T-helper 2 cell treated with Interferon-gamma antibody and Interleukin-4, amounts not matched to agents 5 μg/mL and 100 μg/mL, for 36 hours (primary cell): Measurements from ENCODE around the gene RAD51C.
"Not testable (repeated sequence)": the region's sequence is repeated elsewhere in the genome, so short reads cannot be mapped to it uniquely, and the experiment has no call there.

Source experiments
- DNase-seq: peaks from one replicate; pipeline ENCODE4 v3.0.0; 2021; ENCODE audit warnings: low spot score
- H3K27ac Mint-ChIP-seq: one replicate; pipeline ENCODE4 v1.8.0; 2021; ENCODE audit warnings: mild to moderate bottlenecking, mixed read lengths
- H3K27me3 Mint-ChIP-seq: one replicate; pipeline ENCODE4 v1.8.0; 2021; ENCODE audit warnings: low read depth, mixed read lengths
- H3K36me3 Mint-ChIP-seq: one replicate; pipeline ENCODE4 v1.8.0; 2021; ENCODE audit warnings: low read depth, mixed read lengths
- H3K4me1 Mint-ChIP-seq: one replicate; pipeline ENCODE4 v1.8.0; 2021; ENCODE audit warnings: low read depth, mixed read lengths
- H3K4me3 Mint-ChIP-seq: one replicate; pipeline ENCODE4 v1.8.0; 2022; ENCODE audit warnings: mild to moderate bottlenecking, moderate library complexity, mixed read lengths
- H3K9me3 Mint-ChIP-seq: one replicate; pipeline ENCODE4 v1.8.0; 2021; ENCODE audit warnings: mixed read lengths

The RAD51C gene

GRCh38 chr17:58734040-58734439 is 41.6 kb downstream of the RAD51C start:
- Mint-ChIP-seq H3K4me1 (no peaks in the 10 kb centered on the region), H3K27me3 (no peaks in the 10 kb centered on the region), H3K36me3 (peaks cover 6% of the 10 kb centered on the region), H3K27ac (no peak overlapping the region), H3K4me3 (no peak overlapping the region), H3K9me3 (no peaks in the 10 kb centered on the region)
- no peak for DNase-seq

- Mint-ChIP-seq H3K27me3 (no peaks in the 10 kb centered on the region), H3K4me3 (no peak overlapping the region), H3K36me3 (peaks cover 5% of the 10 kb centered on the region), H3K4me1 (no peaks in the 10 kb centered on the region), H3K27ac (no peak overlapping the region), H3K9me3 (no peaks in the 10 kb centered on the region)
- DNase-seq: no peak
These were observed 42.4 kb downstream of the RAD51C start for GRCh38 chr17:58734811-58735210.

GRCh38 chr17:58741121-58741625 is 48.8 kb downstream of the RAD51C start:
- no peaks in the 10 kb centered on the region for H3K9me3 Mint-ChIP-seq
- DNase-seq: no peak

GRCh38 chr17:58747674-58748073 is 55.3 kb downstream of the RAD51C start:
- DNase-seq: no peak
- no peaks in the 10 kb centered on the region for H3K4me1 Mint-ChIP-seq
- no peaks in the 10 kb centered on the region for H3K9me3 Mint-ChIP-seq
- no peaks in the 10 kb centered on the region for H3K36me3 Mint-ChIP-seq
- H3K27me3 Mint-ChIP-seq: peaks cover 7% of the 10 kb centered on the region
- H3K27ac Mint-ChIP-seq: no peak overlapping the region
- H3K4me3 Mint-ChIP-seq: no peak overlapping the region

More at GRCh38 chr17:58741121-58741625, 48.8 kb downstream of the RAD51C start:
- no peaks in the 10 kb centered on the region for H3K27me3 Mint-ChIP-seq
- no peak overlapping the region for H3K27ac Mint-ChIP-seq
- H3K36me3 Mint-ChIP-seq: no peaks in the 10 kb centered on the region
- no peak overlapping the region for H3K4me3 Mint-ChIP-seq
- no peaks in the 10 kb centered on the region for H3K4me1 Mint-ChIP-seq

GRCh38 chr17:58749627-58750026 is 57.2 kb downstream of the RAD51C start:
- H3K9me3 Mint-ChIP-seq, H3K36me3 Mint-ChIP-seq, H3K27ac Mint-ChIP-seq, H3K4me3 Mint-ChIP-seq, DNase-seq, H3K4me1 Mint-ChIP-seq: not testable (repeated sequence)
- peaks cover 23% of the 10 kb centered on the region for H3K27me3 Mint-ChIP-seq

GRCh38 chr17:58753026-58753425 is 60.6 kb downstream of the RAD51C start:
- peaks cover 47% of the 10 kb centered on the region for H3K27me3 Mint-ChIP-seq

GRCh38 chr17:58755269-58755576 is 62.8 kb downstream of the RAD51C start:
- H3K27me3 Mint-ChIP-seq: peaks cover 63% of the 10 kb centered on the region
- H3K27ac Mint-ChIP-seq: no peak overlapping the region
- peaks cover 8% of the 10 kb centered on the region for H3K4me1 Mint-ChIP-seq
- H3K9me3 Mint-ChIP-seq: no peaks in the 10 kb centered on the region
- no peaks in the 10 kb centered on the region for H3K36me3 Mint-ChIP-seq
- no peak for DNase-seq
- H3K4me3 Mint-ChIP-seq: peak overlapping the region; percentile 81

More at GRCh38 chr17:58753026-58753425, 60.6 kb downstream of the RAD51C start:
- Mint-ChIP-seq H3K9me3 (no peaks in the 10 kb centered on the region), H3K36me3 (no peaks in the 10 kb centered on the region), H3K4me1 (peaks cover 8% of the 10 kb centered on the region), H3K27ac (no peak overlapping the region), H3K4me3 (no peak overlapping the region)
- no peak for DNase-seq

DNA sequence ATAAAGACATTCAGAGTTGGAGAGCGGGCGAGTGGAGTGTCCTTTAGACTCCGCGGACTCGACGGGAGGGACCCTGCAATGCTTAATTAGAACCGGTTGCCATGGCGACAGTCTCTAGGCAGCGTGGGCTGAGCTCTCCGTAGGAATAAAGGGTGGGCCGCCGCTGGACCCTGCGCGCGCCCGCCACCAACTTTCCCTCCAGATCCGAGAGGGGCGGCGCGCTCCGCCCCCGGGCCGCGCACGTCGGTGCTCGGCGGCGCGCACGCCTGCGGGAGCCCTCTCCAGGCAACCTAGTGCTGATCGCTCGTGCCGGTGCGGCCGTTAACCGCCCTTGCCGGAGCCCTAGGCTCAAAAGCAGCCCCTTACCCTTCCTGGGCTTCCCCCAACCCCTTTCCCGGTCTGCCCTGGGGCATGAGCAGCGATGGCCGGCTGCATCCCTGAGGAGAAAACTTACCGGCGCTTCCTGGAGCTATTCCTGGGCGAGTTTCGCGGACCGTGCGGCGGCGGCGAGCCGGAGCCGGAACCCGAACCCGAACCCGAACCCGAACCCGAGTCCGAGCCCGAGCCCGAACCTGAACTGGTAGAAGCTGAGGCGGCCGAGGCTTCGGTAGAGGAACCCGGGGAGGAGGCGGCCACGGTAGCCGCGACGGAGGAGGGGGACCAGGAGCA is 63.3 kb downstream of the RAD51C start, which contains the start of gene PPM1E:
PPM1E (plus strand) TSS at position 278 of the 669 bp plus-strand sequence.
- H3K27me3 Mint-ChIP-seq: peaks cover 67% of the 10 kb centered on the region
- H3K4me3 Mint-ChIP-seq: peak within 1 kb of the TSS; percentile 93
- DNase-seq: peak; percentile 45
- peaks cover 8% of the 10 kb centered on the region for H3K4me1 Mint-ChIP-seq
- H3K36me3 Mint-ChIP-seq: no peaks in the 10 kb centered on the region
- no peak within 1 kb of the TSS for H3K27ac Mint-ChIP-seq
- no peaks in the 10 kb centered on the region for H3K9me3 Mint-ChIP-seq

GRCh38 chr17:58756246-58757161 is 64.1 kb downstream of the RAD51C start:
- H3K27ac Mint-ChIP-seq: no peak overlapping the region
- H3K27me3 Mint-ChIP-seq: peaks cover 65% of the 10 kb centered on the region
- H3K36me3 Mint-ChIP-seq: no peaks in the 10 kb centered on the region
- no peak for DNase-seq
- no peaks in the 10 kb centered on the region for H3K9me3 Mint-ChIP-seq
- peaks cover 8% of the 10 kb centered on the region for H3K4me1 Mint-ChIP-seq
- peak overlapping the region; percentile 93 for H3K4me3 Mint-ChIP-seq

- Mint-ChIP-seq H3K36me3 (no peaks in the 10 kb centered on the region), H3K27me3 (peaks cover 66% of the 10 kb centered on the region), H3K27ac (no peak overlapping the region), H3K9me3 (no peaks in the 10 kb centered on the region), H3K4me3 (peak overlapping the region; percentile 93), H3K4me1 (peaks cover 8% of the 10 kb centered on the region)
- DNase-seq: no peak
These were observed 64.8 kb downstream of the RAD51C start for GRCh38 chr17:58757162-58757613.

DNA sequence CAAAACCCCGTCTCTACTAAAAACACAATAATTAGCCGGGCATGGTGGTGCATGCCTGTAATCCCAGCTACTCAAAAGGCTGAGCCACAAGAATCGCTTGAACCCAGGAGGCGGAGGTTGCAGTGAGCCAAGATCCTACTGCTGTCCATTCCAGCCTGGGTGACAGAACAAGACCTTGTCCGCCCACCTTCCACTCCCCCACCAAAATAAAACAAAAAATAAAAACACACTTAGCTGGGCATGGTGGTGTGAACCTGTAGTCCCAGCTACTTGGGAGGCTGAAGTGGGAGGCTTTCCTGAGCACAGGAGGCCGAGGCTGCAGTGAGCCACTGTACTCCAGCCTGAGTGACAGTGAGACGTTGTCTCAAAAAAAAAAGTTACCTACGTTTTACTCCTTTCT is 66.5 kb downstream of the RAD51C start:
- no peak overlapping the region for H3K27ac Mint-ChIP-seq
- no peak overlapping the region for H3K4me3 Mint-ChIP-seq
- peaks cover 8% of the 10 kb centered on the region for H3K4me1 Mint-ChIP-seq
- no peaks in the 10 kb centered on the region for H3K9me3 Mint-ChIP-seq
- H3K27me3 Mint-ChIP-seq: peaks cover 56% of the 10 kb centered on the region
- no peaks in the 10 kb centered on the region for H3K36me3 Mint-ChIP-seq
- DNase-seq: no peak

DNA sequence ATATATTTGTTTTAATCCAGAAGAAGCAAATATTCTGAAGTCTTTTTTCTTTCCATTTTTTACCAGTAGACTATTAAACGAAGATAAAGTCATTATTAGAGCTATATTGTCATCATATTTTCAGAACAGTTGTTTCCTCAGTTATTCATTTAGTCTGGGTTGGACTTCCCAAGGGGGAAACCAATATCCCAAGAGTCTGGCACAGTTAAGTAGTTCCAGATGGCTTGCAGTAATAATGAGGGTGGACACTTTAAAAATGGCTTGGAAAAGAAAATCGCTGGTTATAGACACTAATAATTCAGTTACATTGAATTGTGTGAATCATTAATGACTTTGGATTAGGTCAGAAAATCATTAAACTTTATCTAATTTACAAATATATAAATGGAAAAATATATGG is 67.1 kb downstream of the RAD51C start:
- no peak overlapping the region for H3K27ac Mint-ChIP-seq
- no peak for DNase-seq
- peaks cover 8% of the 10 kb centered on the region for H3K4me1 Mint-ChIP-seq
- H3K36me3 Mint-ChIP-seq: no peaks in the 10 kb centered on the region
- H3K4me3 Mint-ChIP-seq: no peak overlapping the region
- peaks cover 54% of the 10 kb centered on the region for H3K27me3 Mint-ChIP-seq
- no peaks in the 10 kb centered on the region for H3K9me3 Mint-ChIP-seq

DNA sequence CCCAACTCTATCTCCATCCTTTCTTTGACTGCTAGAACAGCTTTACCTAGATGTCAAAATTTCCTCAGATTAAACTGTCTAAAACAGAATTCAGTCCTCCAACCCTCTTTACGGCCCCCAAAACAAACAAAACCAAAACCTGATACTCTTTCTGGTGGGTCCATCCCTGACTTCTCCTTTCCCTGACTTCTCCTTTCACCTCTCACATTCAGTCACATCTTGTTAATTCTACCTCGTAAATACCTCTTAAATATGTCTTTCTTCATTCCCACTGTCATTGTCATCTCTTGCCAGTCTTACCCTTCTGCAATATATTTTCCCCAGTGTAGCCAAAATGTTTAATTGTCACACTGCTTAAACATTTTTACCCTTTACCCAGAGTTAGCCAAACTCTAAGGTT is 67.8 kb downstream of the RAD51C start:
- H3K27ac Mint-ChIP-seq: no peak overlapping the region
- H3K36me3 Mint-ChIP-seq: no peaks in the 10 kb centered on the region
- no peaks in the 10 kb centered on the region for H3K9me3 Mint-ChIP-seq
- no peak overlapping the region for H3K4me3 Mint-ChIP-seq
- DNase-seq: no peak
- H3K27me3 Mint-ChIP-seq: peaks cover 52% of the 10 kb centered on the region
- H3K4me1 Mint-ChIP-seq: peaks cover 5% of the 10 kb centered on the region

DNA sequence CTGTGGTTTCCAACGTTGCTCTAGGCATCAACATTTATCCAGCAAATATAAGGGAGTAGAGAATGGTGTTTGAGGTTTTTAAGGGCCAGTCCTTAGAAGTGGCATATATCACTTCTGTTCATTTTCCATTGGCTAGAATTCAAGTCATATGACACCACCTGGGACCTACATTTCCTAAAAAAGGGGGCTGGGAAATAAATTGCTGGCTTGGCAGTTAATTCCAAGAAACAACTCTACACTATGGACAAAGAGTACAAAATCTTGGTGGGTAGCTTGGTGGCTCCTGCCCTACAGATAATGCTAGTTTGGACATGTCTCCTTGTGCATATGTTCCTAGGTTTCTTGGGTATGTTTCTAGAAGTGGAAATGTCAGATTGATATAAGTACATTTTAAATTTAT is 70.9 kb downstream of the RAD51C start:
- Mint-ChIP-seq H3K4me1 (no peaks in the 10 kb centered on the region), H3K27ac (no peak overlapping the region), H3K27me3 (peaks cover 36% of the 10 kb centered on the region), H3K4me3 (no peak overlapping the region), H3K9me3 (no peaks in the 10 kb centered on the region), H3K36me3 (no peaks in the 10 kb centered on the region)
- DNase-seq: no peak
